PFSK-1 (cell line): Measurements from ENCODE around the gene GGT6.

Source experiments
- FOXP2 ChIP-seq: optimal IDR thresholded peaks from 2 replicates; pipeline ENCODE3; 2011; ENCODE audit warnings: borderline replicate concordance, control low read depth, inconsistent platforms; ENCODE audit not compliant: insufficient read depth; ENCODE audit errors: extremely low read length, extremely low read depth
- POLR2AphosphoS5 ChIP-seq: IDR thresholded peaks from 2 replicates; pipeline ENCODE4 v1.6.1; 2012; ENCODE audit warnings: low read depth, mild to moderate bottlenecking, control low read depth, low read length, moderate library complexity
- SIN3A ChIP-seq: IDR thresholded peaks from 2 replicates; pipeline ENCODE4 v1.6.1; 2012; ENCODE audit warnings: mild to moderate bottlenecking, low read length, moderate library complexity, borderline replicate concordance; ENCODE audit not compliant: insufficient read depth
- TAF1 ChIP-seq: IDR thresholded peaks from 2 replicates; pipeline ENCODE4 v1.6.1; 2012; ENCODE audit warnings: low read length, control low read depth, borderline replicate concordance; ENCODE audit not compliant: insufficient read depth
- TF ChIP-seq, protein P1 (sequence below), 2 experiments: IDR thresholded peaks; 2 replicates each; pipeline versions ENCODE4 v1.6.1 to v1.8.0; 2011 to 2012; ENCODE audit warnings: low read depth in 2 of 2, low read length in 2 of 2, control low read depth in 1 of 2, inconsistent platforms in 1 of 2, mild to moderate bottlenecking in 1 of 2, moderate library complexity in 1 of 2; ENCODE audit not compliant: insufficient read depth in 1 of 2

DNA sequence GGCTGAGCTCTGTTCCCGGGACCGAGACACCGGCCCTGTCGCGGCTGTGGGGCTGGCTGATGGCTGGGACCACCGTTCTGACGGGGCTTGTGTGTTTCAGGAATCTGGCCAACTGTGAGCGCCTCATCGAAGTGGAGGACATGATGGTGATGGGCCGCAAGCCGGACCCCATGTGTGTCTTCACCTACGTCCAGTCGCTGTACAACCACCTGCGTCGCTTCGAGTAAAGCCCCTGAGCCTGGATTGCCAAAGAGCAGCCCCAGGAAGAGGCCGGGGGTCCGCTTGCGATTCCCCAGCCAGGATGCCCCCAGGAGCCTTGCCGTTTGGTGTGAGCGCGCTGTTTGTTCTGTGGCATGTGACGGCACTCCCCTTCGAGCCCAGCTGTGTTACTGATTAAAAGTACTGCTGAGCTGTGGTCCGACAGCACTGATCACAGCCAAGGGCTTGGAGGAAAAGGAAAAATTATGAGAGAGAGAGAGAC is 46.9 kb upstream of the GGT6 start:
- TF ChIP-seq, protein P1, sequence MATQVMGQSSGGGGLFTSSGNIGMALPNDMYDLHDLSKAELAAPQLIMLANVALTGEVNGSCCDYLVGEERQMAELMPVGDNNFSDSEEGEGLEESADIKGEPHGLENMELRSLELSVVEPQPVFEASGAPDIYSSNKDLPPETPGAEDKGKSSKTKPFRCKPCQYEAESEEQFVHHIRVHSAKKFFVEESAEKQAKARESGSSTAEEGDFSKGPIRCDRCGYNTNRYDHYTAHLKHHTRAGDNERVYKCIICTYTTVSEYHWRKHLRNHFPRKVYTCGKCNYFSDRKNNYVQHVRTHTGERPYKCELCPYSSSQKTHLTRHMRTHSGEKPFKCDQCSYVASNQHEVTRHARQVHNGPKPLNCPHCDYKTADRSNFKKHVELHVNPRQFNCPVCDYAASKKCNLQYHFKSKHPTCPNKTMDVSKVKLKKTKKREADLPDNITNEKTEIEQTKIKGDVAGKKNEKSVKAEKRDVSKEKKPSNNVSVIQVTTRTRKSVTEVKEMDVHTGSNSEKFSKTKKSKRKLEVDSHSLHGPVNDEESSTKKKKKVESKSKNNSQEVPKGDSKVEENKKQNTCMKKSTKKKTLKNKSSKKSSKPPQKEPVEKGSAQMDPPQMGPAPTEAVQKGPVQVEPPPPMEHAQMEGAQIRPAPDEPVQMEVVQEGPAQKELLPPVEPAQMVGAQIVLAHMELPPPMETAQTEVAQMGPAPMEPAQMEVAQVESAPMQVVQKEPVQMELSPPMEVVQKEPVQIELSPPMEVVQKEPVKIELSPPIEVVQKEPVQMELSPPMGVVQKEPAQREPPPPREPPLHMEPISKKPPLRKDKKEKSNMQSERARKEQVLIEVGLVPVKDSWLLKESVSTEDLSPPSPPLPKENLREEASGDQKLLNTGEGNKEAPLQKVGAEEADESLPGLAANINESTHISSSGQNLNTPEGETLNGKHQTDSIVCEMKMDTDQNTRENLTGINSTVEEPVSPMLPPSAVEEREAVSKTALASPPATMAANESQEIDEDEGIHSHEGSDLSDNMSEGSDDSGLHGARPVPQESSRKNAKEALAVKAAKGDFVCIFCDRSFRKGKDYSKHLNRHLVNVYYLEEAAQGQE (IDR thresholded peaks at IDR 0.05; ENCODE audit: insufficient read depth in 1 of 2, low read depth in 2 of 2, low read length in 2 of 2): no peak
- no peak for TF ChIP-seq FOXP2
- TF ChIP-seq POLR2AphosphoS5: no peak
- TF ChIP-seq SIN3A: no peak
- TF ChIP-seq TAF1: no peak
